ENCODE data around the gene BBS5.

The BBS5 gene

GRCh38 chr2:169546756-169547155 is 67.5 kb downstream of the BBS5 start:
- DNase-seq (ENCODE audit: low spot score): no peak
